ENCODE results near the gene BPIFA3.
A peak's percentile ranks its signal among the peaks of the same experiment; 100 is the strongest.
"Not testable (repeated sequence)": the region's sequence is repeated elsewhere in the genome, so short reads cannot be mapped to it uniquely, and the experiment has no call there.

Gene BPIFA3

DNA sequence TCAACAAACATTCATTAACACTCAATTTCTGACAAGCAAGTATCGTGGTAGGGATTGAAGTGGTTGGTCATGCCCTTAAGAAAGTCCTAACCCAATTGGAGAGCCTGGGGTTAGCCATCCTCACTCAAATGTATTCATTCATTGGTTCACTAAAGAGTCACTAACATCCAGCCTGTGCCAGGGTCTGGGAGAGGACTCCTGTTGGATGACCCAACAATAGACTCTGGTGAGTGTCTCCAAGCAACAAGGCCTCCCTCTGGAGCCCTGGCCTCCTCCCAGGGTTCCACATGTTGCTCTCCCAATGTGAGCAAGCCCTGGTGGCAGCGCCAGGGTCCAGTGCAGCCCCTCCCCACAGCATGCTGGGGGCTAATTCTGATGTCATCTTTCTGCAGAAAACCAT lies at the start of gene BPIFA3:
TSS of gene BPIFA3 (plus strand) at position 301 of the 400 bp plus-strand sequence. CDS start 185 bp downstream, outside the sequence.
- DNase-seq (ENCODE audit: low read depth), result no peak

DNA sequence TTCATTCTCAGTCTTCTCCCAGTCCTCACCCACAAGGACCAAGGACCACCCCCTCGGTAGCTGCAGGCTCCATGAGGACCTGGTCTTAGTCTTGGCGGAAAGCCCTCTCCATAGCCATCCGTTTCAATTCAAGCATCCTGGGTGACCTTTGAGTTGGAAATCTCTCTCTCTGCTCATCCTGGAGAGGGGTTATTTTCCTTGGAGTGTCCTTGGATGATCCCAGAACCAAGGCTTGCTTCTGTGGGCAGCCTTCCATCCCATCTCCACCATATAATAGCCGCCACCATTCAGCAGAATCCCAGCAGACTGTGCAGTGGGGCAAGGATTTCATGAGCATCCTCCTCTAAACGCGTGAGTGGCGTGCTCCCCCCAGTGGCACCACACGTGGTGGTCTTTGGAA lies 49.3 kb upstream of the BPIFA3 start, which contains the start of gene BPIFA2:
TSS of gene BPIFA2 (plus strand) at position 301 of the 400 bp plus-strand sequence. CDS start 987 bp downstream, outside the sequence.
- DNase-seq (ENCODE audit: low read depth), result no peak

DNA sequence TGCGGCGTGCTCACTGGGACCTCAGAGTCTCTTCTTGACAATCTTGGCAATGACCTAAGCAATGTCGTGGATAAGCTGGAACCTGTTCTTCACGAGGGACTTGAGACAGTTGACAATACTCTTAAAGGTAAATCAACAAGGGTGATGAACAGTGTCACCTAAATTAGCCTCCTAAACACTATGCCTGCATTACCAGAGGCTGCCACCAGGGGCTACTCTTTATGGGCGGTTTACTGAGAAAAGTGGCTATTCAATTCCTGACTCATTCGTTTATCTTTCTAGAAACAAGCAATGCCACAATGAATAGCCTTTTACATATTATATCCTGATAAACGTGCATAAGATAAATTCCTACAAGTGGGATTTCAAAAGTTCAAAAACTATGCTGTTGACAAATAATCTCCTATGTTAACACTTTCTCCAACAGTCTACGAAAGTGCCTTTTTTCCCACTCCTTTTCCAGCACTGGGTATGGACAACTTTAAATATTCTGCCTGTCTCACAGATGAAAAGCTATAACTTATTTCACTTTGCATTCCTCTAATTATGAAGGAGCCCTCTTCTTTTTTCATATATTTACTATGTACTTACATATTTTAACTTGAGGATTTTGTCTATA lies 47.9 kb upstream of the BPIFA3 start:
- DNase-seq (ENCODE audit: low read depth), result peak; percentile 7

DNA sequence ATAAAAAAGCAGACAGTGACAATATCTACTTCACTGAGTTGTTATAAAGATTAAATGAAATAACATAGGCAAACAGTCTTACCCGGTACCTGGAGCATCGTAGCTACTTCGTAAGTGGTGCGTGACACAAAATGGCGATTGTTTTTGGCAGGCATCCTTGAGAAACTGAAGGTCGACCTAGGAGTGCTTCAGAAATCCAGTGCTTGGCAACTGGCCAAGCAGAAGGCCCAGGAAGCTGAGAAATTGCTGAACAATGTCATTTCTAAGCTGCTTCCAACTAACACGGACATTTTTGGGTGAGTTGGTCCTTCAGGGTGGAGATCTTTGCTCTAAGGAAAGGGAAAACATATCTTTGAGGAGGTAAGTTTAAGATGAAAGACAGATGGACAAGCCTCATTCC lies 44.4 kb upstream of the BPIFA3 start:
- peak; percentile 5 for DNase-seq (ENCODE audit: low read depth)

DNA sequence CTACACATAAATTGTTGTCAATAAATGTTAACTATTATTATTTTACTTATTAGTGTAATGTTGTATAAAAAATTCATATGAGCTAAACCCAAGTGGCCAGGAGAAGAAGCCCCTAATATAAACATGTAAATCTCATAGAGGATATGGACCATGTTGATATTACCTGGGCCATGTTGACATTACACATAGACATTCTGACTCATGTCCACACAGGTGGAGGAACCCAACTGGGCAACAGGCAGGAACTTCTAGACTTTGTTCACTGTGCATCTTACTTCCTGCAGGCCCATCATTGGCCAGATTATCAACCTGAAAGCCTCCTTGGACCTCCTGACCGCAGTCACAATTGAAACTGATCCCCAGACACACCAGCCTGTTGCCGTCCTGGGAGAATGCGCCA lies 42.0 kb upstream of the BPIFA3 start:
- no peak for DNase-seq (ENCODE audit: low read depth)

DNA sequence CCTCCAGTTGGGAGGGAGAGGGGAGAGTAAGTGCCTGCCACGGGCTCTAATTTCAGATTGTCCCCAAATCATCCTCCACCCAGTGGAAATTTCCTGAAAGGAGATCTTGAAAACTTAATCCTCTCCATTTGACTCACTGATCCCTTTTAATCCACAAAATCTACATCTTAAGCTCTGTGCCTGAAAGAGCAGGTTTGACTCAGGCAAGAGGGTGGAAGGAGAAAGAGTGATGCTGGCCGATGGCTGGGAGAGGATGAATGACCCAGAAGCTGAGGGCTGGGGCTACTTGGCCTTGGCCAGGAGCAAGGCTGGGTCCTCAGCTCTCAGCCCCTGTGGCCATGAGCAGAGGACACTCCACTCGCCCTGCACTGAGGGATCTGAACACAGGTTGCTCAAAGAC lies 41.1 kb upstream of the BPIFA3 start:
- no peak for DNase-seq (ENCODE audit: low read depth)

DNA sequence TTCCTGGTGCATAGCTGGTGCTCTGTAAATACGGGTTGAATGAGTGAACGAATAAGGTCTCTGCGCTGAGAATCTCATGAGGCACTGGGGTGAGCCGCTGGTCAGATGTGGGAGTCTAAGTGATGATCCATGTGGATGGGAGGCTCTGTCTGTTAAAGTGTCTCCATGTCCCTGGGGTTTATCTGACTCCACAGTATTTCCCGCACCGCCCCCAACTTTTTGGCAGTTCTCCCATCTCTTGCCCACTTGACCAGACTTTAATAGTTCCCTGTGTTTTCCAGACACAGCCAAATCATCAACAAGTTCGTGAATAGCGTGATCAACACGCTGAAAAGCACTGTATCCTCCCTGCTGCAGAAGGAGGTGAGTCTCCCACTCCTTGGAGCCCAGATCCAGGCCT lies 39.3 kb upstream of the BPIFA3 start:
- no peak for DNase-seq (ENCODE audit: low read depth)

DNA sequence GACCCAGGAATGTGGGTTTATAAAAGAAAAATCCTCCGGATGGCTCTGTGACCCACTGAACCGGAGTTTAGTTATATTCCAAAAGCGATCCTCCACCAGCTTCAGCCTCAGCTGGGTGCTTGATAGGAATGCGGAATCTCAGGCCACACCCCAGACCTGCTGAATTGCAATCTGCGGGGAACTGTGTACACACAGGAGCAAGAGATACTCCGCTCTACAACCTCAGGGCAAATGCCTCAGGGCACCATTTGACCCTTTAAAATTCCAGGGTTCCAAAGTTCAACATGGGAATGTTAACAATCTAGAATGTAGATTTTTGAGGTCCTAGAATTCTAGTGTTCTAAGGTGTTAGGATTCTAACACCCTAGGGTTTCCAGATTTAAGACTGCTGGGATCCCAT lies 38.4 kb upstream of the BPIFA3 start:
- no peak for DNase-seq (ENCODE audit: low read depth)

DNA sequence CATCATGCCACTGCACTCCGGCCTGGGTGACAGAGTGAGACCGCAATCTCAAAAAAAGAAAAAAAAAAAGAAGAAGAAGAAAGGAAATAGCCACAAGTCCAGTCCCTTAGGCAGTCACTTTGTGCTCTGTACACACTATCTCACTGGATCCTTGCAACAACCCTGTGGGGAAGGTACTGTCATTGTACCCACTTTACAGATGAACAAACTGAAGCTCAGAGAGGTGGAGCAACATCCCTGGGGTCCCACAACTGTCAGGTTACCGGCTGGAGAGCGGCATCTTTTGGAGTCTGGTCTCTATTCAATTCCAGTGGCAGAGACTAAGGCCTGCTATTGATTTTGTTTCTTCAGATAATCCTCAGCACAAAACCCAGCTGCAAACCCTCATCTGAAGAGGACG lies 37.0 kb upstream of the BPIFA3 start:
- no peak for DNase-seq (ENCODE audit: low read depth)

DNA sequence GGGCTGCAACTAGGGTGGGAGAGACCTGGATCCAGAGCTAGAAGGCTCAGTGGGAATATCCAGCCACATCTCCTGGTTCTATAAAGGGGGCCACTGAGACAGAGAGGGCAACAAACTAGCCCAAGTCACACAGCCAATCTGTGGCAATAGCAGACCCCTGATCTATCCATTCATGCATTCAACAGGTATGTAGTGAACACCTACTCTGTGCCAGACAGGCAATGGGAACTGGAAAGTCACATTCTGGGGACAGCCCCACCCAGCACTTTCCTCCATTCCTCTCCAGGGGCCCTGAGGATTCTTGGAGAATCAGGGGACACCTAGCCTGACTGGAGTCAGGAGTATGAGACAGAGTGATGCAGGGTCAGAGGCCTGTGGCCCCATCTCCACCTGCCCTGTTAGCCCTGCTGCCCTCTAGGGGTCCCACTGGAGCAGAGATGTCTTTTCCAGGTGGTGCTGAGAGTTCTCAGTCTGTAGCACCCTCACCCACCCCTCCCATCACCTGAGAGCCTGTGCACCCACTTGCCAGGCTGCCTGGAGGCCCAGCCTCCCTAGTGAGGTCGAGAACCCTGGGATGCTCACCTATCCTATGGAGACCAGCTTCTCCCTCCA lies 35.6 kb upstream of the BPIFA3 start:
- DNase-seq (ENCODE audit: low read depth), result no peak

DNA sequence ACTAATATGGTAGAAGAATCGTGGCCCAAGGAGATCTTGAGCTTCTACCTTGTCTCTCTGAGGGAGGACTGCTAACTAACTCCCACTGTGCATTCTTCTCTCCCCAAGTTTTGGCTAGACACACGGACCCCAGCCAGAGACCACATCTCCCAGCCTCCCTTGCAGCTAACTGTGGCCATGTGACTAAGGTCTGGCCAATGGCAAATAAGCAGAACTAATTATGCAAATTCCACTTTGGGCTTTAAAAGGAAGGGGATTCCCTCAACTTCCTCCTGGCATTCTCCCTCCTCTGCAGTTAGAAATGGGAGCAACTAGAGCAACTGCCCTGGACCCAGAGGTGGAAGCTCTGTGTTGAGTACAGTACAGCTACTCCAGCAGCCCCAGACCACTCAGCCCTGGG lies 33.8 kb upstream of the BPIFA3 start:
- no peak for DNase-seq (ENCODE audit: low read depth)

DNA sequence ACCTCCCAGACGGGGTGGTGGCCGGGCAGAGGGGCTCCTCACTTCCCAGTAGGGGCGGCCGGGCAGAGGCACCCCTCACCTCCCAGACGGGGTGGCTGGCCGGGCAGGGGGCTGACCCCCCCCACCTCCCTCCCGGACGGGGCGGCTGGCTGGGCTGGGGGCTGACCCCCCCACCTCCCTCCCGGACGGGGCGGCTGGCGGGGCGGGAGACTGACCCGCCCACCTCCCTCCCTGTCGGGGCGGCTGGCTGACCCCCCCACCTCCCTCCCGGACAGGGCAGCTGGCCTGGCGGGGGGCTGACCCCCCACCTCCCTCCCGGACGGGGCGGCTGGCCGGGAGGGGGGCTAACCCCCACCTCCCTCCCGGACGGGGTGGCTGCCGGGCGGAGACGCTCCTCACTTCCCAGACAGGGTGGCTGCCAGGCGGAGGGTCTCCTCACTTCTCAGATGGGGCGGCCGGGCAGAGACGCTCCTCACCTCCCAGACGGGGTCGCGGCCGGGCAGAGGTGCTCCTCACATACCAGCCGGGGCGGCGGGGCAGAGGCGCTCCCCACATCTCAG lies 32.0 kb upstream of the BPIFA3 start:
- DNase-seq (ENCODE audit: low read depth), result not testable (repeated sequence)

DNA sequence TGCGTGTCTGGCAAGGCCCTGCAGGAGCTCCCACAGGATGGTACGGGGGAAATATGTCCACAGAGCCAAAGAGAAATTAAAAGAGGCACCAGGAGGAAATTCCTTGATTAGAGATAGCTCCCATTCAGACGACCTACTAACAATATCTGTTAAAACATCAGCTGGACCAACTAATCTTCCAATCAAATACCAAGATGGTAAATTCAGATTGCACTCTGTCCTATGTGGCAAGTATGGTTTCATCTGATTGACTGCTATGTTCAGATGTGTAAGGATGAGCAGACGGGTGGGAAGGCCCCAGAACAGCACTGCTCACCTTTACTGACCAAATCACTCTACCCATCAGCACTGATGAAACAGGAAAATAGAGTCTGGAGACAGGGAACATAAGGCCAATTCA lies 29.7 kb upstream of the BPIFA3 start:
- DNase-seq (ENCODE audit: low read depth), result no peak

DNA sequence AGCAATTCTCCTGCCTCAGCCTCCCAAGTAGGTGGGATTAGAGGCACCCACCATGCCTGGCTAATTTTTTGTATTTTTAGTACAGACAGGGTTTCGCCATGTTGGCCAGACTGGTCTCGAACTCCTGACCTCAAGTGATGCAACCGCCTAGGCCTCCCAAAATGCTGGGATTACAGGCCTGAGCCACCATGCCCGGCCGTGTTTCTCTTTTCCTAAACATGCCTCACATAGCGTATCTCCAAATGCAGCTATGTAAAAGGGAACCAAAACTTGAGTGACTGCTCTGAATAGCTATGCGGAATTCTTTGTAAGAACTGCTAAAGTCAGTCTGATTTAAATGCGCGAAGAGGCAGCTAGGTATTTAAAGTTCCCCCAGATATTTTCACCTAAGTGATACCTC lies 28.7 kb upstream of the BPIFA3 start:
- no peak for DNase-seq (ENCODE audit: low read depth)

DNA sequence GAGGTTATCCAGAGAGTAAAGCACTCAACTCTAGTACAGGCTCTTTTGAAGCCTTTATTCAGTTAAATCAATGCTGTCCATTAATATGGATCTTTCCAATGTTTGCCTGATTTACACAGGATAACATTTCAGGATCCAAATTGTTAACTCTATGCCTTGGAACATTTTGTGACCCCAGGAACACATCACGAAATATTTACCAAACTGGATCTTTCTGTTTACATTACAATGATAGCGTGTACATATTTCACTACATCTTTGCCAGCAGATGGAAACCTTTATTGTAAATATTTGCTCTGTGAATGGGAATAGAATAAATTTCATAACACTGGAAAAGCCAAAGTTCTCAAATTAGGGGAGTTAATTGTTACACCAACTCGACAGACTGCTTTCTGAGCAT lies 25.7 kb upstream of the BPIFA3 start:
- no peak for DNase-seq (ENCODE audit: low read depth)

DNA sequence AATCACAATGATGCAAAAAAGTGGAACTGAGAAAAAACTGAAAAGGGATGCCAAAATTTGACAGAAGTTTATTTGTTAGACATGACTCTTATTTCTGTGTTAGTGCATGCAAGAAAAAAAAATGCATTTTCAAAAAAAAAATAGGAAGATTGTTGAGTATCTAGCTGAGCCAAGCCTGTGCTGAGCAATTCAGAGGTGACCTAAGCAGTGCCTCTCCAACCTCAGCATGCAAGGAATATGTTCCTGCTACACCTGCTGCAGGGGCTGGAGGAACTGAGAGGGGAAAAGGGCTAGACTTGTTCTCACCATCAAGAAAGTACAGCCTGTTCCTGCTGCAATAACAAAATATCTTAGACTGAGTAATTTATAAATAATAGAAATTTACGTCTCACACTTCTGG lies 25.2 kb upstream of the BPIFA3 start:
- DNase-seq (ENCODE audit: low read depth), result no peak

DNA sequence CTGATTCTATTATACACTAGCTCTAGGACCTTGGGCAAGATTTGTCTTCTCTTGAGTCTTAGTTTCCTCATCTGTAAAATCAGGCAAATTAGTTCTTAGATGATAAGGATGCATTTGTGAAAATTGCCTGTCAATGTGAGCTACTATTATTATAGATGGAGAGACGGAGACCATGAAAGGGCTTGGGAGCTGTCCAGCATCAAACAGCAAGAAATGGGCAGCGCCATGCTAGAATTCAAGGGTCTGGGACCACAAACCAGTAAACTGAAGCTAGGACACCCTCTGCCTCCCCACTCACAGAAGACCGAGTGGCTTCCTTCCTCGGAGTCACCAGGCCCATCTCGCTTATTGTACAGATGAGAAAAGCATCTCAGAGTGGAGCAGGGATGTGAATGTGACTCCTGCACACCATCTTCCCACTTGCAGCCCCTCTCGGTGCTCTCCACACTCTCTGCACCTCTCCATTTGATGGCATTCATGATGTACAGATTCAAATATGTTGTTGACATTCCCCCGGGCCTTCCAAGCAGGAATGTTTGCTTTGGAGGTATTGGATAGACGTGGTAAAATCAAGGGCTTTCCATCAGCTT lies 24.1 kb upstream of the BPIFA3 start:
- no peak for DNase-seq (ENCODE audit: low read depth)

DNA sequence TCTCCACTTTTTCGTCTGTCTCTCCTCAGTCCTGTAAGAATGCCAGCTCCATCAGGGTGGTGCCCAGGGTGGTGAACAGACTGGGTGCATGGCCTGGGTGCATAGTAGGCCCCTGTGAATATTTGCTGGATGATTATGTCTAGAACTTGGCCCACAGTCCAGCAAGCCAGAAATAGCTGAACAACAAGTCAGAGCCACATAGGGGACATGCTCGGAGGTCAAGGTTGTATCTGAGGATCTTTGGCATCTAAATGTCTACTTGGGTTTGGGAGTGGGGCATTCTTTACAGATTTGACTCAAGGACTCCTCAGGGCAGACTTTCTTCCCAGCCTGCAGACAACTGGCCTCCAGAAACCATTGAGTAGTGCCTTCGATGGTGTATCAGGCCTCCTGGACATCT lies 18.1 kb upstream of the BPIFA3 start:
- DNase-seq (ENCODE audit: low read depth), result no peak

DNA sequence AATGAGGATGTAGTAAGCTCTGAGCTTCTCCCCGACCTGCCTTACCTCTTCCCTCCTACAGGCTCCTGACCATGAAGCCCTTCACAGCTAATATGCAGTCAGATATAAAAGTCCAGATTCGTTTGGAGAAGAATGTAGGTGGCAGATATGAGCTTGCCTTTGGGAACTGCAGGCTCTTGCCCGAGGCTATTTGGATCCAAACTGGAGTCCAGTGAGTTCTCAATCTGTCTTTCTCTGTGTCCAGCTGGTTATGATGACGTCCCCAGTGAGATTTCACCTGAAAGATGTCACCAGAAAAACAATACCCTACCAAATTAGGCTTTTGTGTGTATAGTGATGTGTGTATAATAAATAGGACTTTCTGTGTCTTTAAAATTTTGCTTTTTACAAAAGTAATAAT lies 14.7 kb upstream of the BPIFA3 start:
- DNase-seq (ENCODE audit: low read depth), result no peak

DNA sequence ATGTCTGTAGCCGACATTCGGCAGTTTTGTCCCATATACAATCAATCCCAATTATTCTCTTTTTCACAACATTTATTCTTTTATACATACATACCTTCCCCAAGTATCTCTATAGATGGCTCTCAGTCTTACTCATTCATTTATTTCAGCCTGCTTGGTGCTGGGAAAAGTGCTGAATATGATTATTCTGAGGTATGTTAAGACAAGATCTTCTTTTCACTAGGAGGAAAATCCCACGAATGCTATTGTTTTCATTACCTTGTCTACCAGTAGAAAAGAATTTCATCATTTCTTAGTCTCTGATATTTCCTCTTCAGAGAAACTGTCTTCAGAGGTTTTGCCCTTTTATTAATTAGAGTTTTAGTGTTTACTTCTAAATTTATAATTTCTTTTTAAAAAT lies 13.7 kb upstream of the BPIFA3 start:
- DNase-seq (ENCODE audit: low read depth), result no peak

DNA sequence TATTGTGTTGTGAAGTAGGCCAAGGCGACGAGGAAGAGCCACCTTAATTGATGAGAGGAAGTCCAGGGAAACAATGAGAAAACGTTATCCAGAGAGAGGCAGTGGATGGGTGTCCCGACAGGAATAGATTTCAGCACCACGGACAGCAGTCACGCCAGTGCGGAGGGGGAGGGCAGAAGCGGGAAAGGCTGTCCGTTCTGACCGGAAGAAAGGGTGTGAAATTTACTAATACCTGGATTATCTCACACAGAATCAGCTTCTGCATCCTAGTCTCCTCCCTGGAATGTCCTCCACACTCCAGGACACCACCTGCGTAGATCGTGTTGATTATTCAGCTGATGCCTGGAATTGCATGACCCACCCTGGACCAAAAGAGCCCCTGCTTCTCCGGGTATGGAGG lies 7.4 kb upstream of the BPIFA3 start:
- peak; percentile 53 for DNase-seq (ENCODE audit: low read depth)

DNA sequence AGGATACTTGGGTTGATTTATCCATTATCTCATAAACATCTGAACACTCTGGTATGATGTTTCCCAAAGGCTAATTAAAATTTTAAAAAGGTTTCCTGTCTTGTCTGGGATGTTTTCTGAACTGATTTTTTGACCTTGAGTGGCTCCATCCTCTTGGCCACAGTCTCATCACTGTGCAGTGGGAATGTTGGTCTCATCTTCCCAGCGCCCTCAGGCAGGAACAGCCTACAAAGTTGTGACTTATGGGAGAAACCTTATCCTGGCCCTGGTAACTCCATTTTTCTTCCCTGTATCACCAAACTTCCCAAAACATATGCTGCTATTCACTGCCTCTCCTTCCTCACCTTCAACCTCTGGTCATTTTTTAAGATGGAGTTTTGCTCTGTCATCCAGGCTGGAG lies 6.8 kb upstream of the BPIFA3 start:
- no peak for DNase-seq (ENCODE audit: low read depth)

DNA sequence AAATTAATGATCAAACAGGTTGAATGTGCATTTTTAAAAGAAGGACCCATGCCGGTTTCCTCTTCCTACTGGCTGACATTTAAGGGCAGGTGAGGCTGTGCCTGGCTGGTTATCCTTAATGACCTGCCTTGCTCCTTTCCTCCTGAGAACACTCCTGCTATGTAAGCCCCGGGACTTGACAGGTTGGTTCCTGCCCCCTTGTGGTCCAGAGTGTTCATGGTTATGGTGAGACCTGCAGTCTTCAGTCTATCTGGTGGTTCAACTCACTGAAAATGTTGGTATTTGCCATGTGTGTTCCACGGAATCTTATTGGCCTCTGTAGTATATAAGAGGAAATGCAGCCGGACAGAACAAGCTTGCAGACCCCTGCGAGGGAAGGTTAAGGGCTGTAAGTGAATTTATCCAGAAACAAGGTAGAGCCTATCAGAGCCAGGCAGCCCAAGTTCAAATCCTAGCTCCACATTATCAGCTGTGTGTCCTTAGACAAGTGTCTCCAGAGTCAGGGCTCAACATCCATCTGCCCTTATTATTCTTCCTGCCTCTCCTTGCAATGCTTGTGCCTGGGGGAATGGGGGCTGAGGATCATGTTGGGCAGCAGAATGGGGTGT lies 5.2 kb upstream of the BPIFA3 start:
- DNase-seq (ENCODE audit: low read depth), result peak; percentile 63
